Pancreas (tissue), 10 donors: ENCODE measurements around the gene PLB1. TPM values are rescaled to one million over a fixed set of nuclear protein-coding genes. Genes with fewer than 3 reads are reported as not detected.

ENCODE experiments used
- ATAC-seq, 4 donors: fragments of 200-7000 bp; cut with Tn5 transposase; one replicate each; pipeline versions ENCODE4 v1.8.0 to v1.9.1; 2020; ENCODE audit warnings: mild to moderate bottlenecking in 4 of 4, moderate library complexity in 4 of 4
- DNase-seq, 6 donors: peaks; one replicate each; pipeline ENCODE4 v3.0.0-alpha.2; 2020
- FAIRE-seq: peaks from 2 replicates; lab custom pipeline; 2012; peaks lifted over from hg19 to GRCh38; lab: Jason Lieb, UNC
- H3K27ac ChIP-seq, 4 donors: fragments of 200-600 bp; sonication (generic); 1 replicate in 3 of 4; 2 replicates in 1 of 4; pipeline versions ENCODE4 v1.5.0 to v1.8.0; 2020
- H3K27me3 ChIP-seq, 4 donors: fragments of 200-600 bp; one replicate each; pipeline ENCODE4 v1.8.0; 2021
- H3K36me3 ChIP-seq, 3 donors: fragments of 200-600 bp; sonication (generic) in 1 of 3; one replicate each; pipeline versions ENCODE4 v1.5.0 to v1.8.0; 2020 to 2021
- H3K4me1 ChIP-seq, 3 donors: fragments of 200-600 bp; one replicate each; pipeline ENCODE4 v1.8.0; 2021
- H3K4me3 ChIP-seq, 4 donors: fragments of 200-600 bp; sonication (generic) in 2 of 4; one replicate each; pipeline versions ENCODE4 v1.5.0 to v1.8.0; 2020 to 2021
- H3K9me3 ChIP-seq, 4 donors: fragments of 200-600 bp; one replicate each; pipeline ENCODE4 v1.8.0; 2021
- WGBS, 2 donors: extraction: QIAGEN DNeasy Blood & Tissue Kit; methylation state at CpG; one replicate each; pipeline ENCODE4 v1.1.7; 2013; 5-methylcytosine and 5-hydroxymethylcytosine counted together
- intact Hi-C, 3 donors: fragments of 100-400 bp; cut with DNase I; formaldehyde crosslinking; loops; one replicate each; pipeline versions ENCODE4 v1.11.1 to v1.14.2; 2022
- polyA plus RNA-seq, 2 donors: library from polyadenylated mRNA; stranded (reverse); fragments of 200-250 nt; gene quantifications; one replicate each; pipeline ENCODE4 v1.2.3, GENCODE V29; 2013
- total RNA-seq, 6 donors: library from RNA; stranded (reverse); fragmentation: NEBNext Ultra II Directional in 4 of 6; extraction: Animal tissue kit (Norgen Biotek cat#: 25700) in 4 of 6; gene quantifications; one replicate each; pipeline versions ENCODE4 v1.2.1 to v1.2.4, GENCODE V29; 2021 to 2023
- TF ChIP-seq, protein P1 (sequence below), 4 donors: fragments of 200-600 bp; sonication (generic) in 3 of 4; IDR thresholded peaks; one replicate each; pipeline versions ENCODE4 v1.5.0 to v1.8.0; 2021; ENCODE audit warnings: antibody characterized with exemption in 4 of 4
- donor health status: healthy with polysubstance abuse.
- donor health status: DM: no; HTN: no; CAD: no; lungs with moderate emphysema.
- donor health status: DM: no; HTN: no; CAD: no.
- donor health status: control.
- donor health status: control.
- donor health status: Bipolar disorder and iron deficiency.
- donor health status: DM: yes; HTN: yes; CAD: no.
- donor health status: DM: no; HTN: no; CAD: no.
- donor health status: DM: no; HTN: no; CAD: no.
- donor health status: DM: yes; HTN: yes; CAD: no.

PLB1 gene
- total and polyA plus RNA-seq, 8 donors, result 0.16 to 2.4 (median 0.93) TPM

DNA sequence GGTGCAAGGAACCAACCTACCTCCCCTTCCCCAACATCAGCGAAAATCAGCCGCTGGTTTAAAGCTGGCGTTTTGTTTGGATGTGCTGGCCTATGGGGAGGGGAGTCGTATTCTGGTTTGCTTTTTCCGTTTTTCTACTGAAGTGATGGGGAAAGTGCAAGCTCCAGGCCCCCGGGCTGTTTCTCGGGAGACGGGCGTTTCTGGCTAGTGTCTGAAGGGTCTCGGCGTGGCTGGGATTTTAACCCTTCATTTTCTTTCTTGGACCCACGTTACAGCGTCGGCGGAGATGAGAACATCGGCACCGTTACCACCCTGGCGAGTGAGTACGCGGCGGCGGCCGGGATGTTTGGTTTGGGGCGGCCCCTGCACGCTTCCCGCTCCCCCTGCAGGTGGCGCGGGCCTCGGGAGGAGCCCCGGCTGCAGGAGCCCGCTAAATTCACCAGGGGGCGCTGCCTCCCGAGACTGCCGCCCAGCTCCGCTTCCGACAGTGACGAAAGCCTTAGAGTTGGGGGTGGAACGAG lies 70.7 kb downstream of the PLB1 start:
- DNase-seq (peak; percentile 69 to 97 (median 86)), FAIRE-seq (no peak), ATAC-seq (peak; percentile 96 to 99 (median 98))
- TF ChIP-seq, protein P1, sequence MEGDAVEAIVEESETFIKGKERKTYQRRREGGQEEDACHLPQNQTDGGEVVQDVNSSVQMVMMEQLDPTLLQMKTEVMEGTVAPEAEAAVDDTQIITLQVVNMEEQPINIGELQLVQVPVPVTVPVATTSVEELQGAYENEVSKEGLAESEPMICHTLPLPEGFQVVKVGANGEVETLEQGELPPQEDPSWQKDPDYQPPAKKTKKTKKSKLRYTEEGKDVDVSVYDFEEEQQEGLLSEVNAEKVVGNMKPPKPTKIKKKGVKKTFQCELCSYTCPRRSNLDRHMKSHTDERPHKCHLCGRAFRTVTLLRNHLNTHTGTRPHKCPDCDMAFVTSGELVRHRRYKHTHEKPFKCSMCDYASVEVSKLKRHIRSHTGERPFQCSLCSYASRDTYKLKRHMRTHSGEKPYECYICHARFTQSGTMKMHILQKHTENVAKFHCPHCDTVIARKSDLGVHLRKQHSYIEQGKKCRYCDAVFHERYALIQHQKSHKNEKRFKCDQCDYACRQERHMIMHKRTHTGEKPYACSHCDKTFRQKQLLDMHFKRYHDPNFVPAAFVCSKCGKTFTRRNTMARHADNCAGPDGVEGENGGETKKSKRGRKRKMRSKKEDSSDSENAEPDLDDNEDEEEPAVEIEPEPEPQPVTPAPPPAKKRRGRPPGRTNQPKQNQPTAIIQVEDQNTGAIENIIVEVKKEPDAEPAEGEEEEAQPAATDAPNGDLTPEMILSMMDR (IDR thresholded peaks at IDR 0.05), result peak; percentile 99 to 100 (median 99)
- intact Hi-C loops, result no loop called here
- H3K4me3 ChIP-seq, result peak overlapping the region; percentile 38 to 60 (median 46)
- no peaks in the 10 kb centered on the region for H3K4me1 ChIP-seq
- H3K36me3 ChIP-seq, result no peaks in the 10 kb centered on the region
- 1 to 2% methylated on average over 38 of the region's 38 CpGs for WGBS, 2 donors
- H3K9me3 ChIP-seq, result no peaks in the 10 kb centered on the region
- no peaks in the 10 kb centered on the region for H3K27me3 ChIP-seq
- H3K27ac ChIP-seq, result peak overlapping the region in 2 of 4 donors; percentile 33 to 62

DNA sequence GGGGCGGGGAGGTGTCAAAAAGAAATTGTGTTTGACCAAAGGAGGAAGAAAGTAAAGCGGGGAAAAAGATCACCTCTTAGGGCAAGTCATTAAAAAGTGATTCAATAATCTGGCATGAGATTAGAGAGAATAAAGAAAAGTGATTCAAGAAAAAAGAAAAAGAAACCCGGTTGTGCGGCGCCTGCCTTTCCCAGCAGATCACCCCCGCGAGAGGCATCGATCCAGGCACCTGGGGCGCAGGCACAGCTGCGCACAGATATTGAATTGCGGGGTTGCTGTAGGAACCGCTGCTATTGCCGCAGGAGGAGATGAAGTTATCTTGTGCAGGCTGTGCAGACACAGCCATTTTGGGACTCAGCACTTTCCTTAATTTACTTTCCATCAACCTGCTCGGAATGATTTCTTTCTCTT lies 71.2 kb downstream of the PLB1 start:
- DNase-seq (peak in 1 of 6 donors; percentile 16), FAIRE-seq (no peak), ATAC-seq (peak; percentile 49 to 67 (median 60))
- intact Hi-C loops, result no loop called here
- no peaks in the 10 kb centered on the region for H3K27me3 ChIP-seq
- H3K27ac ChIP-seq, result peak overlapping the region in 2 of 4 donors; percentile 52 to 62
- no peaks in the 10 kb centered on the region for H3K9me3 ChIP-seq
- 0 to 1% methylated on average over 14 of the region's 14 CpGs for WGBS, 2 donors
- no peaks in the 10 kb centered on the region for H3K36me3 ChIP-seq
- TF ChIP-seq, protein P1 (IDR thresholded peaks at IDR 0.05), result peak in 2 of 4 donors; percentile 21 to 51
- H3K4me1 ChIP-seq, result no peaks in the 10 kb centered on the region
- H3K4me3 ChIP-seq, result peak overlapping the region; percentile 38 to 60 (median 46)

DNA sequence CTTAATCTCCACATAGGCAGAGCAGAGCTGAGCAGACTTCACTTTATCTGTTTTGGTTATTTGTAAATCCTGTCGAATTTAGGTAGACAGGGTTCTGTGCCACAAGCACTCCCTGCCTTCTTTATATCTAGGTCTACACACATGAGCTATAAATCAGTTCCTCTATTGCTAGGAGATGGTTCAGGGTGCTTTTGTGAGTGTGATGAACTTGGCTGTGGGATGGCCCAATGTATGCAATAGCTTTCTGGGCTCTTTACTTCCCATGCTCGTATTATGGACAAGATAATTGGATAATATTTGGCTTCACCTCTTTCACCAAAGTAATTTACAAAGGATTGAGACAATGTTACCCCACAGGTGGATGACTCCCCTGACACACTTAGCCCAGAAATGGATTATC lies 72.2 kb downstream of the PLB1 start:
- Histone ChIP-seq H3K4me1 (no peaks in the 10 kb centered on the region), H3K27ac (no peak overlapping the region), H3K27me3 (no peaks in the 10 kb centered on the region), H3K4me3 (no peak overlapping the region), H3K9me3 (no peaks in the 10 kb centered on the region), H3K36me3 (no peaks in the 10 kb centered on the region)
- intact Hi-C loops, result no loop called here
- no peak for FAIRE-seq
- TF ChIP-seq, protein P1 (IDR thresholded peaks at IDR 0.05), result no peak
- no peak for DNase-seq
- 71 to 73% methylated on average over 2 of the region's 2 CpGs for WGBS, 2 donors
- no peak for ATAC-seq

DNA sequence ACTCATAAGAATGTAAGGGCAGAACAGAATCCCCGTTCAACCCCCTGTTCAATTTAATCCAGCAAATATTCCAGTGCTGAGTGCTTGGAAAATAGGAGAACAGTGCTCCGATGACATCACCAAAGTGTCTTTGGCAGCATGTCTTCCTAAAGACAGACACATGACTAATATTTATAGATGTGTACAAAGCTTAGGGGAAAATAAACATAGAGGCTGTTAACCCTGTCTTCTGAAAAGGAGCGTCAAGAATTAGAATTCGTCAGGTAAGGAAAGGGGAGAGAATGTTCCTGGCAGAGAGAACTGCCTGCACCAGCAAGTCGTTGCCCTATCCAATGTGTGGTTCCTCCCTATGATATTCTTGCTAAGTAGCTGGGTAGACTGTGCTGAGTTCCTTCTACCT lies 72.7 kb downstream of the PLB1 start:
- Histone ChIP-seq H3K27ac (no peak overlapping the region), H3K4me1 (no peaks in the 10 kb centered on the region), H3K9me3 (no peaks in the 10 kb centered on the region), H3K4me3 (no peak overlapping the region), H3K36me3 (no peaks in the 10 kb centered on the region), H3K27me3 (no peaks in the 10 kb centered on the region)
- 56 to 62% methylated on average over 5 of the region's 5 CpGs for WGBS, 2 donors
- ATAC-seq (no peak), DNase-seq (no peak), FAIRE-seq (no peak)
- TF ChIP-seq, protein P1 (IDR thresholded peaks at IDR 0.05), result no peak
- intact Hi-C loops, result no loop called here

DNA sequence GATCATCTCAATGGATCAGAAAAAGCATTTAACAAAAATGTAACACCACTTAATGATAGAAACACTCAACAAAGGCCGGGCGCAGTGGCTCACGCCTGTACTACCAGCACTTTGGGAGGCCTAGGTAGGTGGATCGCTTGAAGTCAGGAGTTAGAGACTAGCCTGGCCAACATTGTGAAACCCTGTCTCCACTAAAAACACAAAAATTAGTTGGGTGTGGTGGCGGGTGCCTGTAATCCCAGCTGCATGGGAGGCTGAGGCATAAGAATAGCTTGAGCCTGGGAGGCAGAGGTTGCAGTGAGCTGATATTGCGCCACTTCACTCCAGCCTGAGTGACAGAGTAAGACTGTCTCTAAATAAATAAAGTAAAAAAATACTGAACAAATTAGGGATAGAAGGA lies 74.6 kb downstream of the PLB1 start:
- 81 to 97% methylated on average over 6 of the region's 6 CpGs for WGBS, 2 donors
- Histone ChIP-seq H3K27me3 (no peaks in the 10 kb centered on the region), H3K36me3 (no peaks in the 10 kb centered on the region), H3K4me1 (no peaks in the 10 kb centered on the region), H3K9me3 (no peaks in the 10 kb centered on the region), H3K4me3 (no peak overlapping the region), H3K27ac (no peak overlapping the region)
- FAIRE-seq (no peak), DNase-seq (no peak), ATAC-seq (no peak)
- intact Hi-C loops, result no loop called here
- TF ChIP-seq, protein P1 (IDR thresholded peaks at IDR 0.05), result no peak
